Muscle of back (tissue), 13 donors: ENCODE measurements around the gene WBP2NL. TPM values are rescaled to one million over a fixed set of nuclear protein-coding genes. Genes with fewer than 3 reads are reported as not detected.
"Not testable (repeated sequence)": the region's sequence is repeated elsewhere in the genome, so short reads cannot be mapped to it uniquely, and the experiment has no call there.

Experiments used
- DNase-seq, 3 donors: peaks; one replicate each; pipeline versions ENCODE4 v3.0.0 to v3.0.0-alpha.2; 2013
- long read RNA-seq, 9 donors: transcript quantifications; one replicate each; lab custom pipeline, GENCODE V29; 2026
- polyA plus RNA-seq, 10 donors: library from polyadenylated mRNA; unstranded; fragments of 120-200 nt; gene quantifications; one replicate each; pipeline ENCODE4 v1.2.1, GENCODE V29; 2013; ENCODE audit not compliant: insufficient read length in 10 of 10

The WBP2NL gene, protein sequence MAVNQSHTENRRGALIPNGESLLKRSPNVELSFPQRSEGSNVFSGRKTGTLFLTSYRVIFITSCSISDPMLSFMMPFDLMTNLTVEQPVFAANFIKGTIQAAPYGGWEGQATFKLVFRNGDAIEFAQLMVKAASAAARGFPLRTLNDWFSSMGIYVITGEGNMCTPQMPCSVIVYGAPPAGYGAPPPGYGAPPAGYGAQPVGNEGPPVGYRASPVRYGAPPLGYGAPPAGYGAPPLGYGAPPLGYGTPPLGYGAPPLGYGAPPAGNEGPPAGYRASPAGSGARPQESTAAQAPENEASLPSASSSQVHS
- 1 to 10 TPM in 7 of 10 donors, under 1 TPM in 3; 0.48 to 2.4 (median 1.2) TPM for polyA plus RNA-seq
- long read RNA-seq, donor 1, partial matches to known transcripts, result 5 of 10 reads
- long read RNA-seq, donor 1, other reads (novel, unspliced or antisense), result 5 of 10 reads
- long read RNA-seq, donor 2, result 0 reads
- long read RNA-seq, donor 3, result 0 reads
- long read RNA-seq, donor 4, partial matches to known transcripts, result 8 of 8 reads
- long read RNA-seq, donor 4, other reads (novel, unspliced or antisense), result 0 of 8 reads
- long read RNA-seq, donor 5, partial matches to known transcripts, result 5 of 13 reads
- long read RNA-seq, donor 5, other reads (novel, unspliced or antisense), result 8 of 13 reads
- long read RNA-seq, donor 6, partial matches to known transcripts, result 13 of 21 reads
- long read RNA-seq, donor 6, other reads (novel, unspliced or antisense), result 8 of 21 reads
- long read RNA-seq, donor 7, result 0 reads
- long read RNA-seq, donor 8, result 0 reads
- long read RNA-seq, donor 9, result 0 reads

DNA sequence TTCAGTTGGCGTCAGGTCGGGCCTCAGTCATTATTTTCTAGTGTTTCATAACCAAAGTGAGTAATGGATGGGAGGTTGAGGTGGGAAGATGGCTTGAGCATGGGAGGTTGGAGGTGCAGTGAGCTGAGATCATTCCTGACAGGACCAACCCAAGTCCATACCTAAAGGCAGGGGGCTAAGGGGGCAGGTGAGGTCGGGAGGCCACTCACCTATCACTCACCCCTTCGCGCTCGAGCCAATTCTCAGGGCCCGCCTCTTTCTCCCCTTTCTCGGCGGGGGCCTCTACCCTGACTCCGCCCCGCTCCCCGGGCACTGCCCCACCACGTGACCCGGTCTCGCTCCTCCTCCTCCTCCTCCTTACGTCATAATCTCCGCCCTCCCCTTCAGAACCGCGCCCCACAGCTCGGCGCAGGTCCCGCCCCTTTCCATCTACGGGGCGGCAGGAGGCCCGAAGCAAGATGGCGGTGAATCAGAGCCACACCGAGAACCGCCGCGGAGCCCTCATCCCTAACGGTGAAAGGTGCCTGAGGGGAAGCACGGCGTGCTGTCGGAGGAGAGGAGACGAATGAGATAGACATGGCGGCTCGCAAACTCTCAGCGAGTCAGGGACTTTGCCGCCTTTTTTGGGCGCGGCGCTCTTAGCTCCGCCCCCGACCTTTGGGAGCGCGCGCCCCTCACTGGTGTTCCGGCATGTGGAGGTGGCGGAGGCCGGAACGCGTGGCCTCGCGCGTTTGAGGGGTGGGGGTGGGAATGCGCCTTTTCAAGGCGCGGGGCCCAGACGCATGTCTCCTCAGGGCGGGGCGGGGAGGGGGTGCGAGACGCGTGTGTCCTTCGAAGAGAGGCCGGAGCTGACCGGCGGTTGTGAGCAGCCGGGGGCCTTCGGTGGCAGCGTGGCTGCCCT, at the start of gene WBP2NL:
Gene WBP2NL, plus strand, starts transcription at position 428 of the 901 bp plus-strand sequence. Its CDS starts 31 bp downstream, at position 459.
- peak; percentile 62 to 73 (median 72) for DNase-seq

DNA sequence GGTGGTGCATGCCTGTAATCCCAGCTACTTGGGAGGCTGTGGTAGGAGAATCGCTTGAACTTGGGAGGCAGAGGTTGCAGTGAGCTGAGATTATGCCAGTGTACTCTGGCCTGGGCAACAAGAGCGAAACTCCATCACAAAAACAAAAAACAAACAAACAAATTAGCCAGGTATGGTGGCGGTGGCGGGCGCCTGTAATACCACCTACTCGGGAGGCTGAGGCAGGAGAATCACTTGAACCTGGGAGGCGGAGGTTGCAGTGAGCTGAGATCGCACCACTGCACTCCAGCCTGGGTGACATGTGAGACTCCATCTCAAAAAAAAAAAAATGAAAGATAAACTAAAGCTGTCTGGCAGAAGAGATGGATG, 49.7 kb upstream of the WBP2NL start:
- not testable (repeated sequence) for DNase-seq

DNA sequence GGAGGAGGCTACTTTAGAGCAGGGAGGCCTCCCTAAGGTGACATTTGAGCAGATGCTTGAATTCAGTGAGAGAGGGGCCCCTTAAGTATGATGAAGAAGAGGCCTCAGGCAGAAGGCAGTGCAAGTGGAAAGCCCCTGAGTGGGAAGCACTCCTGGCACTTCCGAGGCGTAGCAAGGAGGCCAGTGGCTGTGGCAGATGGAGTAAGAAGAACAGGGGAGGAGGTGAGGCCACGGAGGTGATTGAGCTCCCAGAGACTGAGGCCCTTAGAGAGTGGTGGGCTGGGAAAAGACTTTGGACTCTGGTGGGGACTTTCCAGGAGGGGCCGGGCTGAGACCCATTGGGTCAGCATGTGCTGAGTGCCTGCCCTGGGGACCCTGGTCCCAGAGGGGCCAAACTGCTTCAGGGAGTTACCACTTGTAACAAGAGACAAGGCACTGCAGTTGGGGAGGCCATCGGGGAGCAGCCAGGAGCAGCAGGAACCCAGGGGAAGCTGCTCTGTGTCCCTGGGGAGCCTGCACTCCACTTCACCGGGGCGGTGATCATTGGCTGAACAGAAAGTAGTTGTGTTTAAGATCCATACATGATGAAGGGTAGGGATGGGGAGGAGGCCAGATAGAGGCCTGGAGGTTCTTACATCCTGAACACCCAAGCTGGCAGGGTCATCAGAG, 49.2 kb upstream of the WBP2NL start:
- DNase-seq, result no peak

DNA sequence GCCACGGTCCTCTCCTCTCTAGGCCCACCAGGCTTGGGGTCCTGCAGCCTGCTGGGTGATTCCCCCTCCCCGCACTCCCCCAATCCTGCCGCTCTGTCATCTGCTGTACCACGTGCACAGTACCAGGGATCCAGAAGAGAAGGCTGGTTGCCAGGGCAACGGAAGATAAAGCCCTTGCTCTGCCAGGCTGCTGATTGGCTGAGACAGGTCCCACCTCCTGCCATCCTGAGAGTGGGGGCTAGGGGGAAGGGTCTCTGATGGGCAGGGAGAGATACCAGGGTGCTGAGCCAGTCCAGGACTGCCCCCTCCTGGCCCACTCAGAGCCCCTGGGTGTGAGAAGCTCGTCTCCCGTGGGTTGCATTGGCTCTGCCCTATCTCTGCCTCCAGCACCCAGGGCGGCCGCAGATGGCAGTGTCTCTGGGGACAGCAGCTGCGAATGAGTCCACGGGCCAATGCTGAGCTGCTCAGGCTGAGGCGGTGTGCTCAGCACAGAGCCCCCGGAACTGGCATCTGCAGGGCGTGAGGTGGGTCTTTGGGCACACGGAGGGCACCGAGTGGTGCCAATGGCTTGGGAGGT, 46.6 kb upstream of the WBP2NL start, which contains the start of gene SMIM45:
Gene SMIM45, plus strand, starts transcription at position 253 of the 577 bp plus-strand sequence.
- no peak for DNase-seq

DNA sequence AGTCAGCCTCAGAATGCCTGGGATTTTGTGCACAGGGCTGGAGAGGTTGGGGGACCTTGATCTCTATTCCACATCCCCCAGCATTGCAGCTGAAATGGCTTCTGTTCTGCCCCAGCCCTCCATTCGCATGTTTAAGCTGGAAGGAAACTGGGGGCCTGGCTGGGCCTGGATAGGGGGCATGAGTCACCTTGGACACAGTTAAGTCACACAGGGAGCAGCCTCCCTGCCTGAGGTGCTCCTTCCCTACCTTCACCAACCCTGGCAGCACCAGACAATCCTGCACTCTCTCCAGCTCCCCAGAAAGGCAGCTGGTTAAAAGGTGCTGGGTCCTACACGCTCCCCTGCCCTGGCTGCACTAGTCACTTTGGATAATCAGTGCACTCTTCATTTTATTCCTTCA, 45.9 kb upstream of the WBP2NL start:
- DNase-seq, result no peak

DNA sequence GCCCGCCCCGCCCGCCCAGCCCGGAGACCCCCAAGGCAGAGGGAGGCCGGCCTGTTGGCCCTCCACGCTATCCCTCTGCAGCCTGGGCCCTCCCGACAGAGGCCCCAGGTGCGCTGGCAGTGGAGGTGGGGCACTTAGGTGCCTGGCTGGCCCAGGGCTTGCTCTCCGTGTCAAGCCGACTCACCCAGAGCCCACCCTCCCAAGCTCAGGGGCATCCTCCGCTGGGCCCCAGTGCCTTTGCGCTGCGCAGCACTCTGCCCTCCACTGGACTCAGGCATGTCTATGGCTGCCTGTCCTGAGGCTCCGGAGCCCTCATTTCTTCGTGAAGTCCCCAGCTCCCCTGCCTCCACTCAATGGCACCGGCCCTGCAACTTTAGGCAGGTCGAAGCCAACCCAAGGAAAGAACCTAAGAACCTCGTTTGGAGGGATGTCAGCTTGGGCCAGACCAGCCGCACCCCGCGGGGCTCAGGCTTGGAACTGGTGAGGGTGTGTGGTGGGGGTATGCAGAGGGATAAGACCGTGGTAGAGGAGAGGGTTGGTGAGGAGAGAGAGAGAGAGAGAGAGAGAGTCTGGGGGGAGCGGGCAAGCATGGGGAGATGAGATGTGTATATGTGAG, 40.5 kb upstream of the WBP2NL start:
- DNase-seq, result no peak

DNA sequence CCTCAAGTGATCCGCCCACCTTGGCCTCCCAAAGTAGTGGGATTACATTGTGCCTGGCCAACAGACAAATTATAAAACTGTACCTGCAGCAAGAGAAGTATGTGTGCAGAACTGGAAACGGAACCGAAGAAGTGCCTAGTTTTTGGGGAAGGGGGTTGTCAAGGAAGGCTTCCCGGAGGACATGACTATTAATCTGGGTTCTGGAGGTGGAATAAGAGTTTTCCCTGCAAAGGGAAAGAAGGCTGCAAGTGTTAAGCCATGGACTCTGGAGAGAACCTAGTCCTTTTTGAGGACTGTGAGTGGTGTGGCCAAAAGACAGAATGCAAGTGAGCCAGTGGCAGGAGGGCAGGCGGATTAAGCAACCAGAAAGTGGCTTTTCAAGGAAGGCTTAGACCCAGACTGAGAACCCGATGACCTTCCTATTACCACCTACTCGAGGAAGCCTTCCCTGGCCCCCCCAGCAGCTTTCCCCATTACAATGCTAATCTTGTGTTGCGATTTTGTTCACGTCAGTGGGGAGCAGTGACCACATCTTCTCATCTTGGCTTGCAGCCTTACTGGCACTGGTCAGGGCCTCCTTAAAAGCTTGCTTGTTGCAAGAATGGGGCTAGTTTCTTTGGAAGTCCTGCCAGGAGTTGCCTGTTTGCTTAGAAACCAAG, 35.0 kb upstream of the WBP2NL start:
- no peak for DNase-seq

DNA sequence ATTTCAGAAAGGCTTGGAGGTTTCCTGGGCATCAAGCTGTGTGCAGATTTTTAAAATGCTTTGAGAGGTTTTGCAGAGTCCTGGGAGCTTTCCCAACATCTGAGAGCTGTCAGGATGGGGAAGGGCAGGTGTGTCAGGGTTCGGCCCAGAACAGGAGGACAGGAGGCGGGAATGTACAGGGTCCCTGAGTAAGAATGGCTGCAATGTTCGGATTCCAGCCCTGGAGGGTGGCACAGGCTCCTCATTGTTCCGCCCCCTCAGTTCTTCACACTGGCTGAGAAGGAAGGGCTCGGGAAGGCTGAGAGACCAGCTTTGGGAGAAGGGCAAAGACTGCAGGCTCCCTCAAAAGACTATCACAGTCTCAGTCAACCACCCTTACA, 34.5 kb upstream of the WBP2NL start:
- no peak for DNase-seq

DNA sequence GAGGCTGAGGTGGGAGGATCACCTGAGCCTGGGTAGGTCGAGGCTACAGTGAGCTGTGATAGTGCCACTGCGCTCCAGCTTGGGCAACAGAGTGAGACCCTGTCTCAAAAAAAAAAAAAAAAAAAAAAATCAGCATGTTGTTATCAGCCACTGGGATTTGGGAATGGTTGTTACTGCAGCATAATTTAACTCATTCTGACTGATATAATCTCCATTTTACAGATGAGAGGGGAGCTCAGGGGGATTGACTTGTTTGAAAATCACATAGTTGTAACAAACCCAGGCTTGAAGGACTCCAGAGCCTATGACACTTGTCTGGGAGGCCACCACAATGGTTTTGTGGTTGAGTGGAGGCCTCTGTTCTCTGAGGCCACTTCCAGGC, 32.4 kb upstream of the WBP2NL start:
- no peak for DNase-seq

DNA sequence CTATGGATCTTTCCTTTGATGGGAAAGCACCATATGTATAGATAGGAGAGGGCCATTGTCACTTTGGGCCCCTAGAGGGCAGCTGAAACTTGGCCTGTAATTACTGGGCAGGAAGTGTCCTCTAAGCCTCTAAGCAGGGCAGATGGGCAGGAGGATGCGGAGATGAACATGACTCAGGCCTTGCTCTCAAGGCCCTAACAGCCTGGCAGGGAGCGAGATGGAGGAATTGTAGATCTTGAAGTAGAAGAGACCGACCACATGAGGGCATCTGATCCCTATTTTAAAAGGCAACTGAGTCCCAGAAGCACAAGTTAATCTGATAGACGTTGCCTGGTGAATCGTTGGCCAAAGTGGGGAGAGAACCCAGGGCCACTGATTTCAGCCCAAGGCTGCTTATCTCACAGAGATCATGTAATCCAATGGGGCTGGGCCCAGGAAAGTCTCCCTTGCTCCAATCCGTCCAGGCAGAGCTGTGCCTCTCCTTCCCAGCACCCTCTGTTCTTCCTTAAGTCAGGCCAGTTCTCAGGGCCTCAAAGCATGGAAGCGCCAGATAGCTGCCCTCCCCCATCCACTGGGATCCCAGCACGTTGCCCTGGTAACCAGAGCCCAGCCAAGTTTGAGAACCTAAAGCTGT, 31.9 kb upstream of the WBP2NL start:
- DNase-seq, result peak; percentile 39 to 71 (median 45)

DNA sequence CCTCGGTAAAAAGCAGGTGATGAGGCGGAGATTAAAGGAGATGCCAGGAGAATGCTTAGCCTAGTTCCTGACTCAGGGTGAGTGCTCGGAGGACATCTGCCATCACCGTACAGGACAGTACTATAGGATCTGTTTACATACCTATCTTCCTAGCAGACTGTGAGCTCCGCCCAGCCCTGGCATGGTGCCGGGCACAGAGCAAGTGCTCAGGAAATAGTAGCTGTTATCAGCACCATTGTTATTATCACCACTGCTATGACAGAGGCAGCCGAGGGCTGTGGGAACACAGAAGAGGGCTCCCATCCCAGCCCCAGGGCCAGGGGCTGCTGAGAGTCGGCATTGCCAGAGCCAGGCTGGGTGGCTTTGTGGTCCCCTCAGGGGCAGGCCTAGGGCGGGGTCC, 30.0 kb upstream of the WBP2NL start:
- no peak for DNase-seq

DNA sequence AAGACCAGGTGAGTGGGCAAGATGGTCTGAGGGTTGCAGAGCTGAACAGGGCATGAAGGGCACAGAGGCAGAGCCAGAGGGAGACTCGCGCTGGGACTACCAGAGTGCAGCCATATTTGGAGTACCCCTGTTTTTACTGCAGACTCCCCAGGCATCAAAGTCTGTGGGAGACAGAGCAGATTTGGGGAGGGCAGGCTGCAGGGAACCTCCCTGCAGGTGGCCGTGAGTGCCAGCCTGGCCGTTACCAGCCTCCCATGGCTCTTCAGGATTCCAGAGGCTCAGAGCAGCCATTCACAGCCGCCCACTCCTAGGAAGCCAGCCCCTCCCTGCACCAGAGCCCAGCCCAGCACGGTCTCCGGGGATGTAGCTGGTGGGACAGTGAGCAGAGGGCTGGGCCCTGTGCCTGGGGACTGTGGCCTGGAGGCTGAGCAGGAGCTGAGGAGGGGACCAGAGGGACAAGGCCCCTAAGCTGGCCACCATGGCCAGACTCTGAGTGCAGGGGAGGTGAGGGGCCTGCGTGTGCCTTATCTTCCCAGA, 29.4 kb upstream of the WBP2NL start, which contains the start of gene SEPTIN3:
Gene SEPTIN3, plus strand, starts transcription at position 334 of the 537 bp plus-strand sequence. CDS start 2,050 bp downstream, outside the sequence.
- DNase-seq, result no peak

DNA sequence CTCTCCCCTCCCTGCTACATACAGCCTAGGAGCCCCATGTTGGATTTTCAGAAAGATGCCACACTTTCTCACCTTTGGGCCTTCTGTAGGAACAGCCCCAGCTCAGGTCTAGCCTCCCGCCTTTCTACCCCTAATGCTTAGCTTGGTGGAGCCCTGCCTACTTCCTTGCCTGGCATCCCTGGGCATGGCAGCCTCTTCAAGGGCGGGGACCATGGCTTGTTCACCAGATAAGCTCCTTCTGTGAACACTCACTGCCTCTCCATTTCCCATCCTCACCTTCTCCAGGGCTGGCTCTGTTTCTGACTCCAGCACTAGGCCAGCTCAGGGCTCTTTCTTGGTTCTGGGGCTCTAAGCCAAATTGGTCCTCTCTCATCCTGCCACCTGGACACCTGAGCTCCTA, 28.0 kb upstream of the WBP2NL start:
- DNase-seq, result no peak

DNA sequence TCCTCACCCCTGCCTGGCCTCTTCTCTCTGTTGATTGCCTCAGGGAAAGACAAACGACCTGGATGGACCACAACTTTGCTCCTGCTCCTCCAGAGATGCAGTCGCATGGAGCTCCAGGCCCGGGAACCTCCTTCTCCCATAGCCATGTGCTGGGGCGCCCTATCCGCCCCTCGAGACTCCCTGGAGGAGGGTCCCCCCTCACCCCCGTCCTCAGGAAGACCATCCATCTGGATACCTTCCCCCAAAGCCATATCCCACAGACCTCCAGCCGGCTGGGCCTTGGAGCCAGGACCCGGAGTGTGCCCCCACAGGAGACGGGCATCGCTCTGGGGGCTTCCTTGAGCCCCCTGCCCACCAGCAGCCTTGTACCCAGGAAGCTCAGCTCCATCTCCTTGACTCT, 27.2 kb upstream of the WBP2NL start:
- no peak for DNase-seq

DNA sequence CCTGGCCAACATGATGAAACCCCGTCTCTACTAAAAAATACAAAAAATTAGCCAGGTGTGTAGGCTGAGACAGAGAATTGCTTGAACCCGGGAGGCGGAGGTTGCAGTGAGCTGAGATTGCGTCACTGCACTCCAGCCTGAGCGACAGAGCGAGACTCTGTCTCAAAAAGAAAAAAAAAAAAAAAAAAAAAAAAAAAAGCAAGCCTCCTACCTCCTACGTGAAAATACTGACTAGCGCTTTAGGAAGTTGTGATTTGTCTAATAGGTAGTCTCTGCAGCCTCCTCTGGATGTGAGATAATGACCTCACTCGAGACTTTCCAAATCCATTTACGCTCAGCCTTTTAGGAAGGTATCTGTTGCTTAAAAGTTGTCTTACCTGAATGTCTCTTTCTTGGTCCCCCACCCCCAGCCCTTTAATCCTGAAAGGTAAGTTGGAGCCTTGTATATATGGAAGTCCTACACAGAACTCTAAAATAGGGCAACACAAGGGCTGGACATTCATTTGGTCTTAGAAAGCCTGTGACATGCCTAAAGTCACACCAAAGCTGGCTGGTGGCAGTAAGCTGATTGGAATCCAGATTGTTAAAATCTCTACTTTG, 23.8 kb upstream of the WBP2NL start:
- no peak for DNase-seq

DNA sequence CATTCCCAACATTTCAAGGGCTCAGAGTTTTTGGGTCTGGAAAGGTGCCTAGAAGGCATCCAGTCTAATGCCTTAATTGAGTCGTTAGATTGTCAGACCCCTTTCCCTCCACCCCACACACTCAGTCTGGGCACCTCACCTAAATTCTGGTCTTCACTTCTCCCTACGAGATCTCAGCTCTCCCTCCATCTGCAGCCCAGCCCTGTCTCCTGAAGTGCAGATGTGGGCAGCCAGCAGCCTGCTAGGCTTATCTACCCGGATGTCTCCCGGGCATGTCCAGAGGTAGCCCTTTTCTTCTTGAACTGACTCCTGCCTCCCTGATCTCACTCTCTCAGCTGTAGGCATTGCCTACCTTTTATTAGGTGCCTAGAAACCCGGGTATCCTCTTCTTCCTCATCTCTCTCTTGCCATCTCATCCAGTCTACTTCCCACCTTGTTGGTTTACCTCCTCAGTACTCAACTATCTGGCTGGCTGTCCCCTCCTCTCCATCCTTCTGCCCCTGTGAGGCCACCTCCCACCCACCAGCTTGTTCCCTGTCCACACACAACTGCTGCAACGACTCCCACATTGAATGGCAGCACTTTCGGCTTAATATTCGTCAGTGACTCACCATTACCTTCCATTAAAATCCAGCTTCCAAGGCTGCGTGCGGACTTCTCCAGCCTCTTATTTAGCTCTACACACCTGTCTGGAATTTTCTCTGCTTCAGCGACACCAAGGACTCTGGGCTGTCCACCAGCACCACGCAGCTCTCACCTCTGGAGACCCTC, 23.1 kb upstream of the WBP2NL start:
- DNase-seq, result no peak

DNA sequence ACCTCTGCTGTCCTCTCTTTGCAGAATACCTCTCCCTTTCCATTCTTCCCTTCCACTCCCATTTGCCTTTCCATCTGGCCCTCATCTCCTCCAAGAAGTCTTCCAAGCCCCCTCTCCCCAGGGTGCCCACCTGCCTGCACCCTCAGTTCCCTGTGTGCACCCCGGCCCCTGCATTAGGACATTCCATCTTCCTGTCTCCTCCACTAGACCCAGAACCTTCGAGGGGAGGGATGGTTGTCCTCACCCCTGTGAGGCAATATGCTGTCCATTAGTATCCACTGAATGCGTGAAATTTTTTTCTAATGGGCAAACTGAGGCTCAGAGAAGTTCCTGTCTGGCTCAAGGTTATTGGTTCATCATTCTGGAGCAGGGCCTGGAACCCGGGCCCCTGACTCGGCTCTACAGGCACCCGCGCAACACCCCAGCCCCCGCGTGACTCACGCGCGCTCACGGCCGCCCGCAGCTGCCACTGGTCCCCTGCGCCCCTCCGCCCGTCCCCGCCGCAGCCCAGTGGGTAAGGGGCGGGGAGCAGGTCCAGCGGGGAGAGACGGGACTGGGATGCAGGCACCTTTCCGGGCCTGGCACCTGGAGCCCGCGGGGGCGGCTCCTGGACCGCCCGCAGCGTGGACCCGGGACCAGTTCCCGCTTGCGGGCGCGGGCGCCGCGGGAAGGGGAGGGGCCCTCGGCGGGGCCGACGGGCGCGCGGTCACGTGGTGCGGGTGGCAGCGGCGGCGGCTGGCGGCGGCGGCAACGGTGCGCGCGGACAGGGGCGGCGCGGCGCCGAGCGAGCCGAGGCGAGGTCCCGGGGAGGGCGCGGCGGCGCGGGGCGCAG, 22.3 kb upstream of the WBP2NL start:
- peak in 1 of 3 donors; percentile 35 for DNase-seq
